ENCODE measurements around the gene ZMIZ1.

Gene ZMIZ1

DNA sequence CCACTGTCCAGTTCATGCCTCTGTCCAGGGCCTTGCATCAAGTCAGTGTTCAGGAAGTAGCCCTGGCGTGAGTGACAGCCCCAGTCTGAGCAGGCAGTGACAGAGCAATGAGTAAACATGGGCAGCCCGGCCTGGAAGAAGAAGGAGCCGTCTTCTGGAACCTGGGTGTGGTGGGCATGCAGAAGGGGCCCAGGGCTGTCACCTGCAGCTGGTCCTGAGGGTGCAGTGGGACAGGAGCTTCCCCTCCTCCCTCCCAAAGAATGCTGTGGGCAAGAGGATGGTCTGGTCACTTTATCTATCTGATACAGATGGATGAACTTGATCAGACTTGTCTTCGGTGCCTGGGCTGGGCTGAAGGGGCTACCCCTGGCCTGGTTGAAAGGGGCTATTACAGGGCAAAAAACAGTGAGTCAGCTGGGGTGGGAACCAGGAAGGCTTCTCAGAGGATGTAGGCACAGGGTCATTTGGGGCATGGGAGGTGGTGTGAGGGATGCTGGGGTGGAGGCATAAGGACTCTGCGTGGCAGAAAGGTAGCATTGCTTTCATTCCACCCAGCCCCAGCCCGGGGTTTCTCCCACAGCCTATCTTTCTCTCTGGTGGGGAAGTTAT, 235.8 kb downstream of the ZMIZ1 start:
- no peak for DNase-seq (ENCODE audit: low read depth, low spot score)

DNA sequence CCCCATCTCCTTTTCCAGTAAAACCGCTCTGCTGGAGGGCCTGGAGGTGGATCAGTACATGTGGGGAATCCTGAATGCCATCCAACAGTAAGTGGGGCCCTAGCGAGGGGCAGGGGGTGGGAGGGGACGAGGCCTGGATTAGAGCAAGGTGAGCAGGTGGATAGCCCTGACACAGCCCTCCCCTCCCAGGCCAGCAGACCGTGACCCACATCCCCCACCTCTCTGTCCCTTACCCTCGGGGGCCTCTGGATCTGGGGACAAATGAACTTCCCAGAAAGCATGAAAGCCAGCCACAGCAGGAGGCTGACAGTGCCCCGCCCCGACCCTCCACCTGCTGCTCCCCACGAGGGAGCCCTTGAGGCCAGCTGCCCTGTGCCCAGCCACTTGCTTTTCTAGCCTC, 236.7 kb downstream of the ZMIZ1 start:
- no peak for DNase-seq (ENCODE audit: low read depth, low spot score)

DNA sequence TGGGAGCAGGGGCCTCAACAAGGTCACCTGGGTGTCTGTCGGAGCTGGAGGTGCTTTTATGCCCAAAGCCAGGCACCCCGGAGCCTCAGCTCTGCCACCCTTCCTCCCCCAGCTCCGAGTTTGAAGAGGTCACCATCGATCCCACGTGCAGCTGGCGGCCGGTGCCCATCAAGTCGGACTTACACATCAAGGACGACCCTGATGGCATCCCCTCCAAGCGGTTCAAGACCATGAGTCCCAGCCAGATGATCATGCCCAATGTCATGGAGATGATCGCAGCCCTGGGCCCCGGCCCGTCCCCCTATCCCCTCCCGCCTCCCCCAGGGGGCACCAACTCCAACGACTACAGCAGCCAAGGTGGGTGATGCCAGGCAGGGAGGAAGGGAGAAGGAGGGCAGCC, 237.2 kb downstream of the ZMIZ1 start:
- DNase-seq (ENCODE audit: low read depth, low spot score), result no peak

DNA sequence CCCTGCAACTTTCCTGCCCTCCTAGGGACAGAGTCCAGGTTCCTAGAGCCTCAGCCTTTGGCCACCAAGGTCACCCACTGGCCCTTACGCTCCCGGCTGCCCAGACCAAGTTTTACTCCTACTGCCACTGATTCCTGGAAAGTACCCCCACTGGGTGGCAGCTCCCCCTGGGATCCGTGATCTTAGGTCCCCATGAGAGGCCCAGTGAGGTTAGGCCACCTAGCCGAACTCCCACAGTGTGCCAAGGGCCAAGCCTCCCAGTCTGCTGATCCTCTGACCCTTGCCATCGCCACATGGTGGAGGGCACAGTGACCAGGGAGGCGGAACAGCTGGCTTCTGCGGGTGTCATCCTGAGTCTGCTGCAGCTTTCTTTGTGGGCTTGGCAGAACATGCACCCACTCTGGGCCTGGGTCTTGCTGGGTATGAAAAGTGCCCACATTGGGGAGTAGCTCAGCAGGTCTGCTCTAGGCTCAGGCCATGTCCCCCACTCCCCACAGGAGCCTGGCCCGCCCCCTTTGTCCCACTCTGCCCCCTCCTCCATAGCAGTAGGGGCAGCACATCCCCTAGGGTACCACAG, 238.0 kb downstream of the ZMIZ1 start:
- DNase-seq (ENCODE audit: low read depth, low spot score), result no peak

DNA sequence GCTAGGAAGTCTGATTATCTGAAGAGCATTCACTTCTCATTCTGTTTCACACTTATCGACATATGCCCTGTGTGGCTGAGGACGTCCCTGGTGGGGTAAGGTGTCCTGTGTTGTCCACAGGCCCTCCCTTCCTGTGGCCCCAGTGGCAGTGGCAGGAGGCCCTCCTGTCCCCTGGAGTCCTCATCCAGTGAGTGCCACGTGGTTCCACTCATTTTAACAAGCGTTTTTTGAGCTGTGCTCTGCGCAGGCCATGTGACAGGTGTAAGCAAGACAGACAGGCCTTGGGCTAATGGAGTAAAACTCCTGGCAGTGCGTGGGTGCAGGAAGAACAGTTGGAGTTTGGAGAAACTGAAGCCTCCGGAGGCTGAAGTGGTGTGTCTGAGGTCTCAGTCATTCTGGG, 239.2 kb downstream of the ZMIZ1 start:
- DNase-seq (ENCODE audit: low read depth, low spot score), result no peak

DNA sequence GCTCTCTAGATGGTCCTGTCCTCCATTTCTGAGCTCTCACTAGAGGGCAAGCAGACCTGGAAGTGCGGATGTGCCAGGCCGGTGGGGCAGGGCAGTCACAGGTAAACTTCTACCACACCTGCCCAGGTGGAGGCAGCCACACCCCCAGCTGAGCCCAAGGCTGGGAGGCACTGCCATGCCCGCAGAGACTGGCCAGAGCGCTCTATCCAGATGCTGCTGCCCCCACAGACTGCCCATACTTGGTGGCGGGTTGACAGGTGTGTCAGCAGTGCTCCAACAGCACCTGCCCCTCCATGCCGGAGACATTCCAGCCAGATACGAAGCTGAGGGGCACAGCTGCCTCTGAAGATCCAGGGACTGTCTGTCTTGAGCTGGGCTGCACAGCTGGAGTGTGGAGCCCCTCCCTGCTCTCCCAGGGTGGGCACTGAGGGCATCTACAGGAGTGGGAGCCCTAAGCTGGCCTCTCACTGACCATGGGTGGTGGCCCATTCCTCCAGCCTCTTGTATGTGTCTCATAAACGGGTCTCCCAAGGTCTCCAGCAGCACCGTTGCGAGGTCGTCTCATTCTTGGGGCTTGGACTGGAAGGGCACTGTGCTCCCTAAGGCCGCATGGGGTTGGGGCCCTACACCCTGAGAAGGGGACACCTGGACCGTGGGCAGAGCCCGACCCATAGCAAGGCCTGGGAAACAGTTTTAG, 240.4 kb downstream of the ZMIZ1 start:
- no peak for DNase-seq (ENCODE audit: low read depth, low spot score)

DNA sequence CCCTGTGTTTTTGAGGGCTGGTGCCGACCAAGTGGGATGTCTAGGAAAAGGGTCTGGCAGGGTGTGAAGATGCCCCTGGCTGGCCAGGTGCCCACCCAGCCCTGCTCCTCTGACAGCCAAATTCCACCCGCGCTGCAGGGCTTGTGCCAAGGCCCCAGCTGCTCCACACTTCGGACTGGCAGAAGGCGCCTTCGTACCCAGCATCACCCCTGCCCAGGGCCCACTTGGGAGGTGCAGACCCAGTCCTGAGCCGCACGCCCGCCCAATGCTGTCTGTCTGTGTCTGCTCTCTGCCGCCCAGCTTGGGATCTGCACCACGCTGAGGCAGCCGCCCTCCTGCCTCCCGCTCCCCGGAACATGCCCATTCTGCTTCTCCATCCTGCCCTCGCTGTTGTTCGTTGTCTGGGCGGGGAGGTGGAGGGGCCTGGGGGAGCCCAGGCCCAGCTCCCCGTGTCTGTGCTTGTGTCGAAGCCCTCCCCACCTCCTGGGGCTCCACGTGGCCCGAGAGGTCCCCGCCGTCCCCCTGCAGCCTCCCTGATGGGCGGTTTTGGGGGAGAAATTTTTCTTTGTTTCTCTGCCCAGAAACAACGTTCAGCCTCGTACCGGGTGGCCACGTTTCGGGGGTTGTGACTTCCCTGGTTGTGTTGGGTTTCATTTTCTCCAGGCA, 241.6 kb downstream of the ZMIZ1 start:
- DNase-seq (ENCODE audit: low read depth, low spot score), result no peak

DNA sequence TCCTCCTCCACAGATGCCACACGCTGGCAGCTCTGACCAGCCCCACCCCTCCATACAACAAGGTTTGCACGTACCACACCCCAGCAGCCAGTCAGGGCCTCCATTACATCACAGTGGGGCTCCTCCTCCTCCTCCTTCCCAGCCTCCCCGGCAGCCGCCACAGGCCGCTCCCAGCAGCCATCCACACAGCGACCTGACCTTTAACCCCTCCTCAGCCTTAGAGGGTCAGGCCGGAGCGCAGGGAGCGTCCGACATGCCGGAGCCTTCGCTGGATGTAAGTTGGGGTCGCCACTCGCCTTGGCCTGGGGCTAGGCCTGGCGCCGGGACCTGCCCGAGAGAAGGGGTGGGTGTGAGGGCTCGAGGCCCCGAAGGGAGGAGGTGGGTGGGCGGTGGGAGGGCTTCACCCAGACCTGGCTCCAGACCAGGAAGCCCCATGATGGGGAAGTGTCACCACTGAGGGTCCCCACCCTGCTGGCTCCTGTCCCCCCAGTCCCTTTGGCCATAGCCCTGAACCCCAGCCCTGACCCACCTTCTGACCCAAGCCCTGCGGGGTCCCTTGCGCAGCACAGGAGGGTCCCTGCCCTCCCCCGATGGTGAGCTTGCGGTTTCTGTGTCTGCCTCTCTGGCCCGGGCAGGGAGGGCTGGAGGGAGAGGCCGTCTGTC, 242.3 kb downstream of the ZMIZ1 start:
- DNase-seq (ENCODE audit: low read depth, low spot score), result no peak

DNA sequence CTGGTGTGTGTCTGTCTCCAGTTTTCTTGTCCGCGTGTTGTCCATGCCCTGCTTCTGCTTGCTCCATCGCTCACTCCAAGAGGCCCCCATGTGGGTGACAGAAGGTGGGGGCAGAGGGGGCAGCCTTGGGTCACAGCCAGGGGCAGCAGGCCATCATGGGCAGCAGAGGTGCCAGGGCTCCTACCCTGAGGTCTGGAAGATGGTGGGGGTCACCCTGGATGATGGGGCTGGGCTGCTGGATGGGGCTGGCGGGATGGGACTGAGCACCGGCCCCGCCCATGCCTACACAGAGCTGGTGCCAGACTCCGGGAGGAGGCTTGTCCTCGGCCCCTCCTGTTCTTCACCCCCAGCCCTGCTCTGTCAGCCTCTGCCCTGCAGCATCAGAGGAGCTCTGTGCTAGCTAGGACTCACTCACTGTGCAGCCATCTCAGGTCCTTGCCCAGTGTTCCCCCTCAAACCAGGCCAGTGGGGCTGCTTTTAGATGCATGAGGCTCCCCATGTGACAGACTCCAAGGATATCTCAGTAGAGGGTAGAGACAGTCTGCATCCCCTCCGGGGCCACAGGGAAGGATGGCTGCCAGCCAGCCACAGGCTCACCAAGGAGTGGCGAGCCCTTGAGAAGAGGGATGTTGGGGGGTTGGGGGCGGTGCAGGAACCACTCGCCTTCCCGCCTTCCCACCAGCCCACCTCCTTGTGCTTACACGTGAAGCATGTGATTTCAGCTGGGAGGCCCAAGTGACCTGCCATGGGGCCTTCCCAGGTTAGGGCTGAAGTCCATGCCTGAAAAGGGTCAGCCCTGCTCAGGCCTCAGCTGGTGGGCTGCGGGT, 243.0 kb downstream of the ZMIZ1 start:
- no peak for DNase-seq (ENCODE audit: low read depth, low spot score)

DNA sequence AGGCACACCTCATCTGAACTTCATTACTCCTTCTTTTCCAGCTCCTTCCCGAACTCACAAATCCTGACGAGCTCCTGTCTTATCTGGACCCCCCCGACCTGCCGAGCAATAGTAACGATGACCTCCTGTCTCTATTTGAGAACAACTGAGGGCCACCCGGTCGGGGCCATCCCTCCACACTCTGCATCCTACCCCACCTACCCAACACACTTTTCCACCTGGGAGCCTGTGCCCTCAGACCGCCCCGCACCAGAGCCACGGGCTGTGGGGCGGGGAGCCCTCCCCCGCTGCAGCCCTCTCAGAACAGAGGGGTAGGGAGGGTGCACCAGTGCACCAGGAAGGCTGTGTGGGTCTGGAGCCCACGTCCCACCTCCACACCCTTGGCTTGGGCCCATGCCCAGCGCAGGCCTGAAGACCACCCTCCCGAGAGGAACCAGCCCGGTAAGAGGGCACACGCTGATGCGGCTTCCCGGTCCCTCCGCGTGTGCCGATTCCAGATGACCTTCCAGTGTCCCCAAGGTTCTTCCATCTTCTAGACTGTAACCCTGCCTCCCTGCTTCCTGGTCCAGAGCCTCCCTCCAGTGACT, 243.9 kb downstream of the ZMIZ1 start:
- no peak for DNase-seq (ENCODE audit: low read depth, low spot score)

DNA sequence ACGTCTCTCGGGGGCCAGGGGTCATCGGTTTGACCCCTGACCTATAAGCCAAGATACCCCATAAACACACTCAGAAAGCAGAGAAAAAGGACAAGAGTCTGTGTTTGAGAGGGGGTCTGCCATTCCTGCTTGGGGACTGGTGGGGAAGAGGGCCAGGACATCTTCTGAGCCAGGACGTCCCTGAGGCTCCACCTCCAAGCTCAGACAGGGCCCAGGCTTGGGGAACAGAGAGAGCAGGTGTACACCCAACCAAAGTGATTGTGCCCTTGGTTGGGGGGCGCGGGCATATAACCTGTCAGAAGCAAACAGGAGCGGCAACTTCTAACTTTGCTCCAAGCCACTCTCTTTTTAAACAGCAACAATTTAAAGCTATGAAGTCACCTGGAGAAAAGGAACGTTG, 244.6 kb downstream of the ZMIZ1 start:
- no peak for DNase-seq (ENCODE audit: low read depth, low spot score)

DNA sequence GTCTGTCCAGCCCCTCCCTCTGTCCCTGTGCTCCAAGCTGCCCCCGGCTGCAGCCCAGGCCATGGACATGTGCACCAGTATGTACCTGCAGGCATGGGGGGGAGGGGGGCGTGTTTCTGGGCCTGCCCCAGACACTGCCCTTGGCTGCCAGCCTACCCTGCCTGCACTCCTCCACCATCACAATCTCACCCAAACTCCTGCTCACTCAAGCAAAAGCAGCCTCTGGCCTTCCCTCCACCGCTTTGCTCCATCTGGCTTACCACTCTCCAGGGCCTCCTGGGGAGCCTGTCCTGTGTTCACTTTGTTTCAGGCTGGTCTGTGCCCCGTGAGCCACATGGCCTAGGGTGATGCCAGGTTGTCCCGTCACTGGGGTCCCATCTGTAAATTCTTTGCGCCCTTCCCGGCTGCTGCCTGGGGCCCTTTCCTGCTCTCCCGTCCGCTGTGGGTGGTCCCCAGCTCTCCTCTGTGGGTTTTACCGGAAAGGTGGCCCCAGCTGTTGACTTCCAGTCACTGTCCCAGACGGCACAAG, 245.2 kb downstream of the ZMIZ1 start:
- no peak for DNase-seq (ENCODE audit: low read depth, low spot score)

DNA sequence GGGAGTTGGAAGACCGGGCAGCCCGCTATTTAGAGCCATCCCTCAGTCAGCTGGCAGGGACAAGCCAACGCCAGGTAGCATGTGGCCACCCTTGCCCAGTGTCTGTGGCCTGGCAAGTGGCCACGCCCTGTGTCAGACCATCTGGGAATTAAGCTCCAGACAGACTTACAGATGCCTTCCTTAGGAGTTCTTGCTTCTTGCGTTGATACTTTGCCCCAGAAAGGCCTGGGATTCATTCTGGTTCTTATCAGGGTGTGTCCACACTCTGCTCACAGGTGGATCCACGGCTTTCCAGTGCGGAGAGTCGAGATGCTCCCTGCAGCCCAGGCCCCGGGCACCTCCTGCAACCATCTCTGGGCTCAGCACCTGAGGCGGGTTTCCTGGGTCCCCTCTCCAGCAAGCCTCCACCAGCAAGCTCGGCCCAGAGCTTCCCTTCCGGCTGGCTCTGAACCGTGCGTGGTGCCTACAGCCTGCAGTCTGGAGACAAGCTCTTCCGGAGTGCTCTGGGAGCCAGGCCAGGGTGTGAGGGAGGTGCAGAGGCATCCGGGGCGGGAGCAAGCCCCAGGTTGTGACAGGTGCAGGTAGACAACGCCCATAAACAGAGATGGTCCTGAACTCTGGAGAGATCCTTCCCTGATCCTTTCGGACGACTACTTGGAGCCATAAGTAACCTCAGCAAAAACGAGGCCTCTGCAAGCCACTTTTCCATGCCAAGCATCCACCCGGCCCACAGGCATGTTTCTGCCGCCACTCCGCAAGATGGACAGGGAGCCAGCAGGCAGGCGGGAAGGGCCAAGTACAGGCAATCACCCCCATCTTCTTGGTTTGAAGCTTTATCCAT, 246.2 kb downstream of the ZMIZ1 start:
- DNase-seq (ENCODE audit: low read depth, low spot score), result peak; percentile 29

DNA sequence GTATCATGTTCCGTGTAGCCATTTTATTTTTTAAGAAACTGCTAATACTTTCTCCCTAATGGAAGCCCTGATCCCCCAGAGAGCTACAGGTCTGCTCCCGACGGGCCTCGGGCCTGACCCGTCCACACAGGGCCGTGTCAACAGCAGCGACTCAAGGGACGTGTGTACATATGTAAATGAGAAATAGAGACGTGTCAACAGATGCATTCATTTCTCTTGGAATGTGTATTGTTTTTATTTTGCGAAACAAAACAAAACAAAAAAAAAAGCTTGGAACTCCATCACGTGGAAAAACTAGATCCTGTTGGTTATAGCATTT, 246.8 kb downstream of the ZMIZ1 start:
- no peak for DNase-seq (ENCODE audit: low read depth, low spot score)

DNA sequence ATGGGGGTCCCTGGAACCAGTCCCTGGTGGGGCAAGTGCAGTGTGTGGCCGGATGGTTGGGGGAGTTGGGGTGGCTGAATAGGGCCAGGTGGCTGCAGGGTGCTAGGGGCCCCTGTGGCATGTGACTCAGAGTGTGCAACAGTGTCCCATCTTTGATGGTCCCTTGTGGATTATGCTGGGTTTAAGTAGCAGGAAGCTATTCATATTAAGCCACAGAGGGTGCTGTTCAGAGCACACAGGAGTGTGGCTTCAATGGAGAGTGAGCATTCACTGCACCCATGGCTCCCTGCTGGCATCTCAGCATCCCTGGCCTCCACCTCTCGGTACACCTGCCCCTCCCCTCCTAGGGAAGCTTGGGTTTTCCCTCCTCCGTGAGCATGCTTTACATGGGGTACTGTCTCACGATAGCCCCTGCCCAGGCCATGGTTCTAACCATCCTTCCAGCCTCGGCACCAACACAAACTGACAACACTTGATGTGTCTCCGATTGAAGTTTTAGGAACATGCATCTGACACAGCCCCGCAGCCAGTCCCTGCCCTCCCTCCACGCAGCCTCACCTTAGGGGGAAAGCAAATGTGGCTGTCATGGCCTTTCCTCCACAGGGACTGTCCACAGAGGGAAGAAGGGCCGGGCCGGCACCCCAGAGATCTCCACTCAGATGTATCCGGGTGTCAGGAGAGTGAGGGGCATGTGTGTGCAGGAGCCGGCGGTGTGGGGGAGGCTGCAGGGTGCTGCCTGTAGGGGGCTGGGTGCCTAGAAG, 248.1 kb downstream of the ZMIZ1 start:
- peak; percentile 28 for DNase-seq (ENCODE audit: low read depth, low spot score)

DNA sequence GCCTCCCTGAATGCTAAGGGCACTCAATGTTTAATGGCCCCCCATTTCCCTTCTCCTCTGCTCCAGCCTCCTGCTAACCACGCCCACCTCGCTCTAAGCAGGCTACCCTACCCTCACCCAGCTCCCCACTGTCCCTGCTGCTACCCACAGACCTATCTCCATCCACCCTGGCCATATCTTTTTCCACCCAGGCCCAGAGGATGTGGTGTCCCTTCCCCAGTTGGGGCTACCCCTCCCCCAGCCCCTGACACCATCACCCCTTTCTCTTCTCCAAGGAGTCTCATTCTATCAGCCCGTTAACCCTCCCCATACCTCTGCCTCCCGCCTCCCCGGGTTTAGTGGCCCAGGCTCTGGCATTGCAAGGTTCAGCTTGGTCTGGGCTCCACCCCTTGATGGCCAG, 249.6 kb downstream of the ZMIZ1 start:
- DNase-seq (ENCODE audit: low read depth, low spot score), result no peak

DNA sequence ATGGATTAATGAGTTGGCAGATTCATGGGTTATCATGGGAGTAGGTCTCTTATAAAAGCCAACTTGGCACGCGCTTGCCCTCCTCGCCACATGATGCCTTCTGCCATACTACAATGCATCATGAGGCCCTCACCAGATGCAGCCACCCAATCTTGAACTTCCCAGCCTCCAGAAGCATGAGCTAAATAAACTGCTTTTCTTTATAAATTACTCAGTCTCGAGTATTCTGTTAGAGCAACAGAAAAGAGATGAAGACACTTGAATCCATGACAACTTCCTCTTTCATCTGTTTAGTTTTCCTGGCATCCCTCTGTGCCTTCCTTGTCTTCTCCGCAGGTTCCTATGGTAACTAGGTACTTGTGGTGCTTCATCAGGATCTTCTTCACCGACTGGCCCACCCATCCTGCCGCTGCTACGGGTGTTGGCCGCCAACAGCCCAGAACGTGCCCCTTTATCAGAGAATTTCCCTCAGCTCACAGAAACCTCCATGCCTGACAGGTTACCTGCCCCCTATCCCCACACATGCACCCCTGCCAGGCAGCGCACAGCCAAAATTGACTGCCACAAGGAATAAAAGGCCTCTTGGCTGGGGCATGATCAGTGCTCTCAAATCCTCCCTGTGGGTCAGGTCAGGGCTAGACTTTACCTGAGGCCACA, 250.5 kb downstream of the ZMIZ1 start:
- DNase-seq (ENCODE audit: low read depth, low spot score), result no peak

DNA sequence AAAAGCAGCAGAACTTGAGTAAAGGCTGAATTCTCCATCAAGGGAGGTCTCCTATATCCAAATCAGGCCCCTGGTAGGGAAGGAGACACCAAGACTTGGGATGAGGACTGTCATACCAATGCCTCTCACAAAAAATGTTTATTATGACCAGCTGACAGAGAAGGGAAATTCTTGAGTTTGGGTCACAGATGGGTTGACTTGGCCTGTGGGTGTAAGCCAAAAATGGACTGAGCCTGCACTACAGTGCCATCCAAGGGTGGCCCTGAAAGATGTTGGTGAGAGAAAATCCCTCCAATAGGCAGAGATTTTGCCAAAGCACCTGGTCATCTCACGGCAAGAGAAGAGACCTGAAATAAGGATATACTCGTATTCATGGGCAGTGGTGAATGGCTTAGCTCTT, 251.6 kb downstream of the ZMIZ1 start:
- no peak for DNase-seq (ENCODE audit: low read depth, low spot score)
